Astrocyte of the cerebellum (primary cell): Measurements from ENCODE around the gene QARS1.

Experiments used
- DNase-seq: peaks from one replicate; pipeline ENCODE4 v3.0.0-alpha.2; 2011; ENCODE audit warnings: low read depth
- H3K4me3 ChIP-seq: 2 replicates; pipeline ENCODE4 v1.5.1; 2011; ENCODE audit warnings: mild to moderate bottlenecking, low read depth, low read length, moderate library complexity
- in situ Hi-C: cut with HindIII; loops from 2 replicates; pipeline ENCODE4 v1.10.0; 2017; ENCODE audit warnings: low sequenced_read_pairs
- TF ChIP-seq, protein P1 (sequence below): IDR thresholded peaks from 2 replicates; pipeline ENCODE4 v1.5.1; 2012; ENCODE audit warnings: low read length, low read depth, moderate library complexity, mild to moderate bottlenecking; ENCODE audit errors: missing control alignments

Gene QARS1

DNA sequence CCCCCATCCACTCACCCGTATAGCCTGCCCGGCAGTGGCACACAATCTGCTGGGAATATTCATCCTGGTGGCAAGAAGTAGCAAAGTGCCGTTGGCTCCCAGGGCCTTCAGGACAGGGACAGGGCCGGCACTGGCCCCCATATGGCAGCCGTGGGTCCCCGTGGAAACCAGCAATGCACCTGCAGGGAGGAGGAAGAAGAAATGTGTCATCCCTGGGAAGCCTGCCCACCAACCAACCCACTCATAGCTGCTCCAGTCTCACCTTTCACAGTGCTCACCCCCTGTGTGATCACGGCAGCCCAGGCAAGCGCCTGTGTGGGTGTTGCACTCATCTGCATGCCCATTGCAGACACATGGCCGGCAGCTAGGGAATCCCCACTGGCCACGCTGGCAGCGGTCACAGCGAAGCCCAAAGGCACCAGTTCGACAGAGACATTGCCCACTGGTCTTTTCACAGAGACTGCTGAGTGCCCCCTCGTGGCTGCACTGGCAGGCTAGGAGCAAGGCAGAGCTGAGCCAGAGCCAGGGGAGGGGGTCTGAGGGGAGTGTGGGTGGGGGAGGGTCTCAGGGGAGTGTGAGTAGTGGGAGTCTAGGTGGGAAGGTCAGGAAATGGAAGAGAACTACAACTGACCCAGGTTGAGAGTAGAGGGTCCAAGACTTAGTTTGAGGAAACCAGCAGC lies 20.6 kb upstream of the QARS1 start:
- TF ChIP-seq, protein P1, sequence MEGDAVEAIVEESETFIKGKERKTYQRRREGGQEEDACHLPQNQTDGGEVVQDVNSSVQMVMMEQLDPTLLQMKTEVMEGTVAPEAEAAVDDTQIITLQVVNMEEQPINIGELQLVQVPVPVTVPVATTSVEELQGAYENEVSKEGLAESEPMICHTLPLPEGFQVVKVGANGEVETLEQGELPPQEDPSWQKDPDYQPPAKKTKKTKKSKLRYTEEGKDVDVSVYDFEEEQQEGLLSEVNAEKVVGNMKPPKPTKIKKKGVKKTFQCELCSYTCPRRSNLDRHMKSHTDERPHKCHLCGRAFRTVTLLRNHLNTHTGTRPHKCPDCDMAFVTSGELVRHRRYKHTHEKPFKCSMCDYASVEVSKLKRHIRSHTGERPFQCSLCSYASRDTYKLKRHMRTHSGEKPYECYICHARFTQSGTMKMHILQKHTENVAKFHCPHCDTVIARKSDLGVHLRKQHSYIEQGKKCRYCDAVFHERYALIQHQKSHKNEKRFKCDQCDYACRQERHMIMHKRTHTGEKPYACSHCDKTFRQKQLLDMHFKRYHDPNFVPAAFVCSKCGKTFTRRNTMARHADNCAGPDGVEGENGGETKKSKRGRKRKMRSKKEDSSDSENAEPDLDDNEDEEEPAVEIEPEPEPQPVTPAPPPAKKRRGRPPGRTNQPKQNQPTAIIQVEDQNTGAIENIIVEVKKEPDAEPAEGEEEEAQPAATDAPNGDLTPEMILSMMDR, result peak; percentile 10

DNA sequence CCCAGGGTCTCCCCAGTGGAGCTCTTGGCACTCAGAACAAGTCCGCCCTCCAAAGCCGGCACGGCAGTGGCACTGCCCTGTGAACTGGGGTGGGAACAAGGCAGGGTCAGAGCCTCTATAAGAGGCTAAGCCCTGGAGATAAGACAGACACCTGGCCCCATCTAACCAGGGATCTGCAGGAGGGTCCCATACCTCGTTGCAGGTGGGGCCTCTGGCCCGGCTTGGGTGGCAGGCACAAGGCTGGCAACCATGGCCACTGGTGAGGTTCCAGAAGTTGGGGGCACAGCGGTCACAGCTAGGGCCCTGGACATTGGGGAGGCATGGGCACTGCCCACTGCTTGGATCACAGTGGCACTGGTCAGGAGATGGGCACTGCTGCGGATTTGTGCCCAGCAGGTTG lies 19.6 kb upstream of the QARS1 start:
- in situ Hi-C loops, result no loop called here
- TF ChIP-seq, protein P1, result no peak
- no peak for DNase-seq
- no peak overlapping the region for H3K4me3 ChIP-seq

More for the DNA sequence above, 20.6 kb upstream of the QARS1 start:
- H3K4me3 ChIP-seq, result no peak overlapping the region
- no peak for DNase-seq
- in situ Hi-C loops, result no loop called here

DNA sequence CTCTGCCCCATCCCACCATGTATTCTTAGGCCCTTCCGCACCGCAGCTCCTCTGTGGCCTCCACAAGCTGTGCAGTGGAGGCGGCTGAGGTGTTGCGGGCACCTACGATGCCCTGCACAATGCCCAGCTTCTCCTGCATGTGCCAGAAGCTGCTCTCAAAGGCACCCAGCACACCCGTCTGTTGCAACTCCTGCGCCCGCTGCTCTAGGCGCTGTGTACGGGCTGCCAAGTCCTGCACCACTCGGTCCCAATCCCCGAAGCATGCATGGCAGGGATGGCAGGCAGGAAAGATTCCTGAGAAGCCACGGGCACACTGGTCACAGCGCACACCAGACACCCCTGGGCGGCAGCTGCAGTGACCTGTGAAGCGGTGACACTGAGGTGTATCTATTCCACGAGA lies 19.1 kb upstream of the QARS1 start:
- in situ Hi-C loops, result no loop called here
- TF ChIP-seq, protein P1, result no peak
- no peak for DNase-seq
- H3K4me3 ChIP-seq, result no peak overlapping the region

DNA sequence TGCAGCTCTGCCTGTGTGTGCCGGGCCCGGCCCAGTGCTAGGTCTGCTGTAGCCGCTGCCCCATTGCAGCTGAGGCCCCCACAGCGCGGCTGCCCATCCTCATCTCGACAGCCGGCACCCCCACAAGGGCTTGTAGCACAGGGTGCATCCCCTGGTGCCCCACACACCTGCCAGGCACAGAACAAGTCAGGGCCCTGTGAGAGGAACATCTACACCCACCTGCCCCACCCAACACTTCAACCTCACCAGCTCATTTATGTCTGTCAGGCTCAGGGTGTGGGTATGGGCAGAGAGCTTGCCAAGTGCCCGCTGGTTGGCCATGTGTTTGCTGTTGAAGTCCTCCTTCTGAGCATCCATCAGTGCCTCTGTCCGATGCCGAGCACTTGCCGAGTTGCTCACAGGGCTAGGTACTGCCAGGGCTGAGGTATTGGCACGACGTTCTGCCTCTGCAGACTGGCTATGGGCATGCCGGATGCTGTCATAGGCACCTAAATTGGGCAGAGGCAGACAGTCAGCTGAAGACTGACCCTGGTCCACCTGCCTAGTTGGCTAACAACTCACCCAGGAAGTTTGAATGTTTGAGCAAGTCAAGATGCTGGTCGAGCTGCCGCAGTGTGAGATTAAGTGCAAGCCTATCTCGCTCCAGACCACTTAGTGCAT lies 18.5 kb upstream of the QARS1 start:
- H3K4me3 ChIP-seq, result no peak overlapping the region
- in situ Hi-C loops, result no loop called here
- no peak for DNase-seq
- TF ChIP-seq, protein P1, result no peak

DNA sequence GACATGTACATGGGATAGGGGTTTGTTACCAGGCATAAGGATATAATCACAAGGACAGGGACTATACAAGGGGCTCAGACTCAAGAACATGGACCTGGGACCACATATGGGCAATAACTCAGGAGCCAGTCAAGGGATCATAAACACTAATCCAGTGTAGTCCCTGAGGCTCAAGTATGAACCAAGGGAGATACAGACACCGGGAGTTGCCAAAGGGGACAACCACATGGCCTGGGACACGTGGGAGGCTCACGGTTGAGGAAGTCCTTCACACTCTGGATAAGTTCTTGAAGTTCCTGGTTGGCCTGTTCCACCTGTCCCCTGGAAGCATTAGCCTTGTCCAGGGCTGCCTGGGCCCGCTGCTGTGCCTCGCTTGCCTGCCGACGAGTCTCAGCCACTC lies 17.9 kb upstream of the QARS1 start:
- in situ Hi-C loops, result no loop called here
- TF ChIP-seq, protein P1, result no peak
- no peak overlapping the region for H3K4me3 ChIP-seq
- DNase-seq, result no peak

DNA sequence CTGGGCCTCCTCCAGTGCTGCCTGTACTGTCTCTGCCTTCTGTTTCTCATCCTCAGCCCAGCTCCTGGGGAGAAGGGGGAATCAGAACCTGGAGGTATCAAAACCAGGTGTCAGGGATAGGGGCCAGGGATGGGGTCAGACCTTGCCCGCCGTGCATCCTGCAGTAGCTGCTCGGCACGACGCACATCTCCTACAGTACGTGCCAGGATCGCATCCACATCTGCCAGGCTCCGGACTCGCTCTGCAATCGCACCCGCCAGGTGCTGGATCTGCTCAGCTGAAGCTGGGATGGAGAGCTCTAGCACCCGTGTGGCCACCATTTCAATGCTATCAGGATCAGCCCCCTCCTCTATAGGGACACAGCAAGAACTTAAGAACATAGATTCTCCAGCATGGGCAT lies 17.5 kb upstream of the QARS1 start:
- TF ChIP-seq, protein P1, result no peak
- in situ Hi-C loops, result no loop called here
- no peak for DNase-seq
- H3K4me3 ChIP-seq, result no peak overlapping the region
